Naive thymus-derived CD4-positive, alpha-beta T cell (primary cell): ENCODE results near the gene GMPPA. TPM values are rescaled to one million over a fixed set of nuclear protein-coding genes. Genes with fewer than 3 reads are reported as not detected.

ENCODE experiments used
- ATAC-seq: fragments of 150-1000 bp; cut with Tn5 transposase; 2 replicates; pipeline ENCODE4 v1.10.0; 2021; ENCODE audit warnings: mild to moderate bottlenecking, moderate library complexity
- CTCF ChIA-PET: fragments of 350-600 bp; sonication (Branson Sonifier 250); formaldehyde crosslinking; loops from one replicate; lab custom pipeline; 2021; ENCODE audit warnings: antibody characterized with exemption; lab: Charles Lee
- POLR2A ChIA-PET: fragments of 350-600 bp; sonication (Branson Sonifier 250); formaldehyde crosslinking; loops from one replicate; lab custom pipeline; 2021; ENCODE audit warnings: antibody characterized with exemption, inconsistent platforms; lab: Charles Lee
- DNase-seq, 9 donors: peaks; one replicate each; pipeline versions ENCODE4 v3.0.0 to v3.0.0-alpha.2; 2020 to 2022; ENCODE audit warnings: mixed read lengths in 1 of 9
- H3K27ac ChIP-seq: one replicate; pipeline ENCODE4 v1.7.0; 2013; ENCODE audit warnings: mild to moderate bottlenecking, low read depth, low read length, moderate library complexity
- H3K27me3 ChIP-seq, 2 donors: one replicate each; pipeline ENCODE4 v1.7.0; 2013; ENCODE audit warnings: low read length in 2 of 2, mild to moderate bottlenecking in 2 of 2, moderate library complexity in 2 of 2; ENCODE audit not compliant: control insufficient read depth in 2 of 2, insufficient read depth in 2 of 2
- H3K36me3 ChIP-seq, 3 experiments: 1 replicate in 2 of 3; 2 replicates in 1 of 3; pipeline ENCODE4 v1.7.0; 2013; ENCODE audit warnings: low read length in 3 of 3, mild to moderate bottlenecking in 3 of 3, moderate library complexity in 1 of 3; ENCODE audit not compliant: insufficient read depth in 3 of 3, control insufficient read depth in 2 of 3
- H3K4me1 ChIP-seq, 2 donors: one replicate each; pipeline ENCODE4 v1.7.0; 2013; ENCODE audit warnings: low read length in 2 of 2, mild to moderate bottlenecking in 2 of 2, moderate library complexity in 1 of 2; ENCODE audit not compliant: control insufficient read depth in 2 of 2, insufficient read depth in 2 of 2
- H3K4me3 ChIP-seq: 2 replicates; pipeline ENCODE4 v1.7.0; 2013; ENCODE audit warnings: mild to moderate bottlenecking, low read length
- H3K9me3 ChIP-seq, 3 experiments: 1 replicate in 2 of 3; 2 replicates in 1 of 3; pipeline ENCODE4 v1.7.0; 2013; ENCODE audit warnings: low read length in 3 of 3; ENCODE audit not compliant: control insufficient read depth in 2 of 3
- H3K27ac Mint-ChIP-seq, 9 donors: one replicate each; pipeline ENCODE4 v1.8.0; 2020 to 2022; ENCODE audit warnings: mixed read lengths in 9 of 9, mild to moderate bottlenecking in 8 of 9, moderate library complexity in 5 of 9, inconsistent platforms in 2 of 9
- H3K27me3 Mint-ChIP-seq, 5 donors: one replicate each; pipeline ENCODE4 v1.8.0; 2021 to 2022; ENCODE audit warnings: mixed read lengths in 5 of 5, mild to moderate bottlenecking in 1 of 5
- H3K36me3 Mint-ChIP-seq, 5 donors: one replicate each; pipeline ENCODE4 v1.8.0; 2020 to 2022; ENCODE audit warnings: mixed read lengths in 5 of 5, mild to moderate bottlenecking in 3 of 5, inconsistent platforms in 1 of 5
- H3K4me1 Mint-ChIP-seq, 7 donors: one replicate each; pipeline ENCODE4 v1.8.0; 2020 to 2022; ENCODE audit warnings: mixed read lengths in 7 of 7, mild to moderate bottlenecking in 3 of 7, inconsistent platforms in 1 of 7
- H3K4me3 Mint-ChIP-seq, 10 donors: one replicate each; pipeline ENCODE4 v1.8.0; 2020 to 2022; ENCODE audit warnings: mild to moderate bottlenecking in 10 of 10, mixed read lengths in 10 of 10, moderate library complexity in 6 of 10, inconsistent platforms in 2 of 10
- H3K9me3 Mint-ChIP-seq, 11 donors: one replicate each; pipeline ENCODE4 v1.8.0; 2020 to 2022; ENCODE audit warnings: mixed read lengths in 11 of 11, mild to moderate bottlenecking in 4 of 11, inconsistent platforms in 1 of 11, moderate library complexity in 1 of 11
- intact Hi-C, 2 donors: fragments of 100-400 bp; cut with micrococcal nuclease; formaldehyde crosslinking; loops; one replicate each; pipeline ENCODE4 v1.15.1; 2023
- polyA plus RNA-seq, 2 donors: library from polyadenylated mRNA; unstranded; fragments of 300-500 nt; fragmentation: Illumina TruSeq; gene quantifications; one replicate each; pipeline ENCODE4 v1.2.3, GENCODE V29; 2021
- total RNA-seq, 6 experiments: library from RNA in 5 of 6; stranded (reverse) in 5 of 6; gene quantifications; 1 replicate in 5 of 6; 2 replicates in 1 of 6; pipeline ENCODE4 v1.2.3 and lab custom pipeline; 2021 to 2026

GMPPA gene
- total and polyA plus RNA-seq, 7 experiments from 2014 or later = 11.8 to 58.3 (median 28.1) TPM

- Histone ChIP-seq H3K4me3 (no peak overlapping the region), H3K9me3 (no peaks in the 10 kb centered on the region), H3K36me3 (peaks cover 0 to 20% (median 0%) of the 10 kb centered on the region in 3 experiments), H3K4me1 (no peaks in the 10 kb centered on the region), H3K27me3 (no peaks in the 10 kb centered on the region), H3K27ac (no peak overlapping the region)
- intact Hi-C loops = no loop called here
- ChIA-PET POLR2A (no interaction called here), CTCF (interaction anchor here (0.6 kb wide), 1 partner anchor 19 kb away, joined by 3 read pairs; no protein-coding TSS in a partner anchor)
- Mint-ChIP-seq H3K4me3 (no peak overlapping the region), H3K36me3 (peaks cover 0 to 9% (median 0%) of the 10 kb centered on the region in 5 donors), H3K4me1 (peaks cover 0 to 9% (median 2%) of the 10 kb centered on the region in 7 donors), H3K9me3 (no peaks in the 10 kb centered on the region), H3K27me3 (no peaks in the 10 kb centered on the region), H3K27ac (no peak overlapping the region)
- no peak for DNase-seq
- no peak for ATAC-seq
Observed at GRCh38 chr2:219461669-219462068, 37.0 kb upstream of the GMPPA start.

- Histone ChIP-seq H3K36me3 (peaks cover 0 to 20% (median 0%) of the 10 kb centered on the region in 3 experiments), H3K9me3 (no peaks in the 10 kb centered on the region), H3K4me1 (no peaks in the 10 kb centered on the region), H3K27me3 (no peaks in the 10 kb centered on the region), H3K27ac (no peak overlapping the region), H3K4me3 (no peak overlapping the region)
- ATAC-seq = no peak
- H3K9me3 Mint-ChIP-seq = no peaks in the 10 kb centered on the region
- no peak overlapping the region for H3K27ac Mint-ChIP-seq
- DNase-seq = no peak
- peaks cover 0 to 12% (median 0%) of the 10 kb centered on the region in 5 donors for H3K36me3 Mint-ChIP-seq
- no peak overlapping the region for H3K4me3 Mint-ChIP-seq
- CTCF ChIA-PET = interaction anchor here (0.6 kb wide), 1 partner anchor 20 kb away, joined by 3 read pairs; no protein-coding TSS in a partner anchor
- POLR2A ChIA-PET = no interaction called here
- peaks cover 0 to 9% (median 2%) of the 10 kb centered on the region in 7 donors for H3K4me1 Mint-ChIP-seq
- H3K27me3 Mint-ChIP-seq = no peaks in the 10 kb centered on the region
- intact Hi-C loops = no loop called here
Observed at GRCh38 chr2:219462349-219462748, 36.3 kb upstream of the GMPPA start.

- ATAC-seq = no peak
- no peak overlapping the region for H3K4me3 Mint-ChIP-seq
- POLR2A ChIA-PET = no interaction called here
Observed at GRCh38 chr2:219464286-219465032, 34.2 kb upstream of the GMPPA start.

GRCh38 chr2:219465659-219466561 is 32.8 kb upstream of the GMPPA start:
- ChIA-PET CTCF (no interaction called here), POLR2A (no interaction called here)
- ATAC-seq = no peak
- Histone ChIP-seq H3K27me3 (no peaks in the 10 kb centered on the region), H3K4me3 (no peak overlapping the region), H3K27ac (no peak overlapping the region), H3K4me1 (no peaks in the 10 kb centered on the region), H3K36me3 (peaks cover 0 to 20% (median 0%) of the 10 kb centered on the region in 3 experiments), H3K9me3 (no peaks in the 10 kb centered on the region)
- DNase-seq = no peak
- H3K4me3 Mint-ChIP-seq = no peak overlapping the region
- no peak overlapping the region for H3K27ac Mint-ChIP-seq
- H3K4me1 Mint-ChIP-seq = no peaks in the 10 kb centered on the region
- no peaks in the 10 kb centered on the region for H3K9me3 Mint-ChIP-seq
- intact Hi-C loops = no loop called here
- no peaks in the 10 kb centered on the region for H3K27me3 Mint-ChIP-seq
- H3K36me3 Mint-ChIP-seq = peaks cover 0 to 13% (median 4%) of the 10 kb centered on the region in 5 donors

More at GRCh38 chr2:219464286-219465032, 34.2 kb upstream of the GMPPA start:
- Mint-ChIP-seq H3K4me1 (peaks cover 0 to 4% (median 0%) of the 10 kb centered on the region in 7 donors), H3K27me3 (no peaks in the 10 kb centered on the region), H3K9me3 (no peaks in the 10 kb centered on the region), H3K36me3 (peaks cover 0 to 13% (median 0%) of the 10 kb centered on the region in 5 donors), H3K27ac (no peak overlapping the region)
- Histone ChIP-seq H3K36me3 (peaks cover 0 to 20% (median 0%) of the 10 kb centered on the region in 3 experiments), H3K4me1 (no peaks in the 10 kb centered on the region), H3K9me3 (no peaks in the 10 kb centered on the region), H3K4me3 (no peak overlapping the region), H3K27ac (no peak overlapping the region), H3K27me3 (no peaks in the 10 kb centered on the region)
- intact Hi-C loops = no loop called here
- DNase-seq = no peak
- CTCF ChIA-PET = interaction anchor here (1.1 to 1.9 kb wide), 3 partner anchors 62 to 79 kb away, joined by 3 to 9 read pairs (median 3); no protein-coding TSS in a partner anchor

- peaks cover 0 to 13% (median 4%) of the 10 kb centered on the region in 5 donors for H3K36me3 Mint-ChIP-seq
- ChIA-PET POLR2A (no interaction called here), CTCF (no interaction called here)
- H3K27me3 Mint-ChIP-seq = no peaks in the 10 kb centered on the region
- ATAC-seq (no peak), DNase-seq (no peak)
- Histone ChIP-seq H3K27ac (no peak overlapping the region), H3K4me1 (no peaks in the 10 kb centered on the region), H3K36me3 (peaks cover 0 to 16% (median 0%) of the 10 kb centered on the region in 3 experiments), H3K9me3 (no peaks in the 10 kb centered on the region), H3K4me3 (no peak overlapping the region), H3K27me3 (no peaks in the 10 kb centered on the region)
- peaks cover 0 to 1% (median 0%) of the 10 kb centered on the region in 7 donors for H3K4me1 Mint-ChIP-seq
- H3K9me3 Mint-ChIP-seq = no peaks in the 10 kb centered on the region
- intact Hi-C loops = no loop called here
- H3K4me3 Mint-ChIP-seq = no peak overlapping the region
- H3K27ac Mint-ChIP-seq = no peak overlapping the region
Observed at GRCh38 chr2:219466816-219467735, 31.6 kb upstream of the GMPPA start.

GRCh38 chr2:219467736-219468075 is 31.0 kb upstream of the GMPPA start:
- H3K27me3 ChIP-seq = no peaks in the 10 kb centered on the region
- Mint-ChIP-seq H3K27ac (no peak overlapping the region), H3K27me3 (no peaks in the 10 kb centered on the region), H3K4me3 (no peak overlapping the region), H3K36me3 (peaks cover 0 to 9% (median 4%) of the 10 kb centered on the region in 5 donors), H3K4me1 (peaks cover 0 to 1% (median 0%) of the 10 kb centered on the region in 7 donors), H3K9me3 (no peaks in the 10 kb centered on the region)
- H3K27ac ChIP-seq = no peak overlapping the region
- no peaks in the 10 kb centered on the region for H3K4me1 ChIP-seq
- intact Hi-C loops = no loop called here
- H3K36me3 ChIP-seq = peaks cover 0 to 13% (median 0%) of the 10 kb centered on the region in 3 experiments
- ChIA-PET POLR2A (no interaction called here), CTCF (no interaction called here)
- ATAC-seq (no peak), DNase-seq (no peak)
- no peak overlapping the region for H3K4me3 ChIP-seq
- no peaks in the 10 kb centered on the region for H3K9me3 ChIP-seq
